Activated gamma-delta T cell (primary cell): ENCODE measurements around the gene PIP4K2B.
"Not testable (repeated sequence)": the region's sequence is repeated elsewhere in the genome, so short reads cannot be mapped to it uniquely, and the experiment has no call there.

Source experiments
- DNase-seq: peaks from one replicate; lab custom pipeline; 2025; lab: John Stamatoyannopoulos, UW
- total RNA-seq, 2 donors: gene quantifications; one replicate each; lab custom pipeline; 2026; lab: John Stamatoyannopoulos, UW

Gene PIP4K2B
- total RNA-seq = 134 to 156 reads per million in 2 donors

DNA sequence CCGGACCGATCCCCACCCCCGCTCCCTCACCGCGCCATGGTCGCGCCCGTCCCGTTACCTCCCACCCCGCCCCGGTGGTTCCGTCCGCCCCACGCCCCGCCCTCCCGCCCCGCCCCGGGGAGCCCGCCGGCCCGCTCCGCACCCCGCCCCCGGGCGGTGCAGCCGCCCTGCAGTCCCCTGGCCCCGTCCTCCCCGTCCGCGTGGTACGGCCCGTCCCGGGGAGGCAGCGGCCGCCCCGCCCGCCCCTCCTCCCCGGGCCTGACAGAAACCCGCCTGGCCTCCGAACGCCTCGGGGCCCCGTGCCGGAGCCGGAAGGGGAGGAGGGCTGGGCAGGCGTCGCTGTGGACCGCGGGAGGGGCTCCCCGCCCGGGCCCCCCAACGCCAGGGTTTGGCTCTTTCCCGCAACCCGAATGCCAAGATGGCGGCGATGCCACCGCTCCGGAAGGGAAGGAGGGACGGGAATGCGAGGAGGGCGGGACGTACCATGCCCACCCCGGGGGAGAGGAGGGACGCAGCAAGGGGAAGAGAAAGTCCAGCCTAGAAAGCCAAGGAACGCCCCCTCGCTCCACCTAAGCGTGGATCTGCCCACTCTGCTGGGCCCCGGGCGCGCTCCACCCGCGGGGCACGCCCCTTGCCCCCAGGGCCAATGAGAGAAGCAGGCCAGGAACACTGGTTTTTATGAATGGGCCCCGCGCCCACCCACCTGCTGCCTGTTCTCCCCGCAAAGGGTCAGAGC lies at the start of gene PIP4K2B:
TSS of gene PIP4K2B (minus strand) at position 56 of the 736 bp plus-strand sequence. CDS start 132 bp downstream, outside the sequence.
- peak; percentile 75 for DNase-seq

DNA sequence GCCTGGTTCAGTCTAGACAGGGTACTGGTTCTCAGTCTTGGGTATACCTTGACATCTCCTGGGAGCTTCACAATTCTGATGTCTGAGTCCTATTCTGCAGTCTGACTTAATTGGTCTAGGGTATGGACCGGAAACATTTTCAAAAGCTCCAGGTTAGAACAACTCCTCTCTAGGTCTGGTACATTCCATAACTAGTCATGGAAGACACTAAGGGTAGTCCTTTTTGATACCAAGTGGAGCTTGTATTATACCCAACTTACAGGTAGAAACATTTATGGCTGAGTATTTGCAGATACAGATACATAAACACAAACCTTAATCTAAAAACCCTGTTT lies 49.2 kb upstream of the PIP4K2B start:
- no peak for DNase-seq

DNA sequence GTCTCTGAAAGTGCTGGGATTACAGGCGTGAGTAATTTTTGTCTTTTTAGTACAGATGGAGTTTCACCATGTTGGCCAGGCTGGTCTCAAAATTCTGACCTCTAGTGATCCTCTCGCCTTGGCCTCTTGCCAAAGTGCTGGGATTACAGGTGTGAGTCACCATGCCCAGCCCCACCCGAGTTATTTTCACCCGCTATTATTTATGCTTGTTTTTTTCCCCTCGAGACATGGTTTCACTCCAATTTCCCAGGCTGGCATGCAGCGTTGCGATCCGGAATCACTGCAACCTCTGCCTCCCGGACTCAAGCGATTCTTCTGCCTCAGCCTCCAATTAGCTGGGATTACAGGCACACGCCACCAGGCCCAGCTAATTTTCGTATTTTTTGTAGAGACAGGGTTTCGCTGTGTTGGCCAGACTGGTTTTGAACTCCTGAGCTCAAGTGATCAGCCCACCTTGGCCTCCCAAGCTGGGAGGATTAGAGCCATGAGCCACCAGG lies 45.0 kb upstream of the PIP4K2B start:
- no peak for DNase-seq

GRCh38 chr17:38825762-38826247 lies 26.4 kb upstream of the PIP4K2B start:
- DNase-seq = no peak

GRCh38 chr17:38824899-38825761 lies 25.8 kb upstream of the PIP4K2B start, which contains the start of gene CWC25:
Gene CWC25 (minus strand): TSS chr17:38825321. CDS start chr17:38825183, 138 bp downstream.
- DNase-seq = peak; percentile 91

- DNase-seq = no peak
Observed at GRCh38 chr17:38815576-38816193, 16.3 kb upstream of the PIP4K2B start.

- DNase-seq = no peak
Observed at GRCh38 chr17:38809828-38810227, 10.5 kb upstream of the PIP4K2B start.

GRCh38 chr17:38800237-38800760 lies 943 bp upstream of the PIP4K2B start:
- DNase-seq = no peak

DNA sequence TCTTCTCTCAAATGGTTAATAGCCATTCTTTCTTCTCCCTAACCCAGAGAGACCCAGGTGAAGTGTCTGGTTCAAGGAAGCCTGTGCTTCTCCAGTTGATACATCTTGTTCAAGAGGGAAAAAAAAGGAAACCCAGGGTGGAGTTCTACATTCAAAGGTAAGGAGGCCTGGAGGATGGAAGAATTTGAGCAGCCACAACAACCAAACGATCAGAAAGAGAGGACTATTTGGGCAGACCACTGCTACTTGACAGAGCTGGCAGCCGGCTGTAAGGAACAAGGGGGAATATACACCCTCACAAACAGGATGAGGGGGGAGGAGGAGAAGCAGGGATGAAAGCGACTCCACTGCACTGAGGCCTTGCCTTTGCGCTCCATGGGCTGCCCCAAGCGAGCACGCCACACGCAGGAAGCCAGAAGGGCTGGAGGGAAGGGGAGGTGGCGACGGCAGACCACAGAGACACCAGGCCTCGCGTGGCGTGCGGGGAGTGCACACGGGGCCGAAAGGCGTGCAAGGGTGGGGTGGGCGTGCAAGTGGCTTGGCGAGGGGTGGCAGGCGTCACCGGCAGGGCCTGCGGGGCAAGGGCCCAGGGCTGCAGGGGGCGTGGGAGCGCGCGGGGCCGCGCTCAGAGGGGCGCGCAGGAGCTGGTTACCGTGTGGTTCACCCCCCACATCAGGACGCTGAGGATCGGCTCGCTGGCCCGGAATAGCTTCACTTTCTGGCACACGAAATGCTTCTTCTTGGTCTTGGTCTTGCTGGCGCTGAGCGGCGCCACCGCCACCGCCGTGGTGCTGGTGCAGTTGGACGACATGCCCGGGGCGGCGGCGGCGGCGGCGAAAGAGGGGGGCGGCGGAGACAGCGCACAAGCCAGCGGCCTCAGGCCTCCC lies 499 bp downstream of the PIP4K2B start:
- peak; percentile 53 for DNase-seq

- no peak for DNase-seq
Observed at GRCh38 chr17:38797828-38798227, 1.5 kb downstream of the PIP4K2B start.

DNA sequence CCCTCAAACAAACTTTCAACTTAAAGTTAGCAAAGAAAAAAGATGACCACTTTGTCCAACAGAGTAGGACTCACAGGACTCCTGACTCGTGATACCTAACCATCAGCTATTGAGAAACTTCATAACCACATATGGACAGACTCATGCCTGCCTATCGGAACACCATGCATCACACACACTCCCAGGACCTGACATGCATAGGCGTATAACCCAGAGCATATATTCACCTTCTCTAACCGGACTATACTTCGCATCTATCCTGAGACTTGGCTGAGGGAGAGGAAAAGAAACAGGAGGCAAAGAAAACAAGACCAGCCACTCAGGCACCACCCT lies 2.2 kb downstream of the PIP4K2B start:
- DNase-seq = no peak

- DNase-seq = no peak
Observed at GRCh38 chr17:38796451-38797157, 2.8 kb downstream of the PIP4K2B start.

- DNase-seq = no peak
Observed at GRCh38 chr17:38794221-38794620, 5.1 kb downstream of the PIP4K2B start.

GRCh38 chr17:38791162-38791561 lies 8.2 kb downstream of the PIP4K2B start:
- no peak for DNase-seq

DNA sequence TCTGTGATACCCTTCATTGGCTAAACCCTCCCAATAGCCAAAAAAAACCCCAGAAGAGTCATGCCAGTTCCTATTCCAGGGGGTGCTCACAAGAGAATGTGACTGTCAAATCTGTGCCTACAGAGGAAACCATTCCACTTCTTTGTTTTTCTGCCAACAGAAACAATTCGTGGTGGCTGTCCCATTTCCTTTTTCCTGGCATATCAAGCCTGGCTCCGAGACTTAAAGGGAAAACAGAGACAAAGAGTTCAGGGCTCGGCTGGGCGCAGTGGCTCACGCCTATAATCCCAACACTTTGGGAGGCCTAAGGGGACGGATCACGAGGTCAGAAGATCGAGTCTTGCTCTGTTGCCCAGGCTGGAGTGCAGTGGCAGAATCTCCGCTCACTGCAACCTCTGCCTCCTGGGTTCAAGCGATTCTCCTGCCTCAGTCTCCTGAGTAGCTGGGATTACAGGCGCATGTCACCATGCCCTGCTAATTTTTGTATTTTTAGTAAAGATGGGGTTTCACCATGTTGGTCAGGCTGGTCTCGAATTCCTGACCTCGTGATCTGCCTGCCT lies 9.1 kb downstream of the PIP4K2B start:
- not testable (repeated sequence) for DNase-seq

GRCh38 chr17:38789185-38789584 lies 10.2 kb downstream of the PIP4K2B start:
- DNase-seq = no peak

DNA sequence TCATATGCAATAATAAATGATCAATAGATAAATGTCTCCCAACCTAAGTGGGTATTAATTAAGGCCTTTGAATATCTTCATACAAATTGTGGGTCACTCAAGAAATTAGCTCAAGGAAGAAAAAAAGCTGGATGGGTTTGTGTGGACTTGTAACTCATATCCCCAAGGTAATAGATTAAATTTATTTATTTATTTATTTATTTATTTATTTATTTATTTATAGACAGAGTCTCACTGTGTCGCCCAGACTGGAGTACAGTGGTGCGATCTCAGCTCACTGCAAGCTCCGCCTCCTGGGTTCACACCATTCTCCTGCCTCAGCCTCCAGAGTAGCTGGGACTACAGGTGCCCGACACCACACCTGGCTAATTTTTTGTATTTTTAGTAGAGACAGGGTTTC lies 11.4 kb downstream of the PIP4K2B start:
- not testable (repeated sequence) for DNase-seq

DNA sequence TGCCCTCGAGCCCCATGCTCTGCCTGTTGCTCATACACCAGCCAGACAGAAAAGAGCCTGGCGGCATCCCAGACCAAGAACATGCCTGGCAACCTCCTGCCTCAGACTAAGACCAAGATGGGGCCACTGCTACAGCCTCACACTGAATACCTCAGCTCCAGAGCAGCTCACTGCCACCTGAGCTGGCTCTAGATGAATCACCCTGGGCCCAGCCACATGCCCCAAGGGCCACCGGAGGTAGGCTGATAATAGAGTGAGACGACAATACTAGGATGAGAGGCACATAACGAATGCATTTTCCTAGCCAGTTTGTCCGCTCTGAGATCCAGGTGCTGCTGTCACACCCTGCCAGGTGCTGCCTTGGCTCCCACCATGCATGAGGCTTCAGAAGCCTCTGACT lies 13.0 kb downstream of the PIP4K2B start:
- no peak for DNase-seq

DNA sequence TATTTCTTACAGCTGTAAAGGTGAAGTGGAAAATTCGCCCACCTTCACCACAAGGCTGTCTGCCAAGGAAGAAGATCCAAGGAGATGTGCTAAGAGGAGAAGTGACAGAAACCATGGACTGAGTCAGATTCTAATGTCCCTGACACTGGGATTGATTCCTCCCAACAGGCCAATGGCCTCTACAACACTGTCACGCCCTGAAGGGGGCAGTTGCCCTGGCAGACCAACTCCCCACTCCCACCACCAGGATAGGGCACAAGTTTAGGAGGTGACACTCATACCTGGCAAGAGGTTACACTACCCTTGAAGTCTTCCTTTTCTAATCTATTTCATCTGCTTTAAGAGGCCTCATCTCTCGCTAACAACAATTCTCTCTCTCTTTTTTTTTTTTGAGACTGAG lies 16.1 kb downstream of the PIP4K2B start:
- no peak for DNase-seq
